NCI-H2196 (cell line): ENCODE data around the gene FZR1.
"Not testable (repeated sequence)": the region's sequence is repeated elsewhere in the genome, so short reads cannot be mapped to it uniquely, and the experiment has no call there.

Experiments
- DNase-seq: peaks from one replicate; lab custom pipeline; 2025; ENCODE audit not compliant: unreplicated experiment; lab: John Stamatoyannopoulos, UW

Gene FZR1

DNA sequence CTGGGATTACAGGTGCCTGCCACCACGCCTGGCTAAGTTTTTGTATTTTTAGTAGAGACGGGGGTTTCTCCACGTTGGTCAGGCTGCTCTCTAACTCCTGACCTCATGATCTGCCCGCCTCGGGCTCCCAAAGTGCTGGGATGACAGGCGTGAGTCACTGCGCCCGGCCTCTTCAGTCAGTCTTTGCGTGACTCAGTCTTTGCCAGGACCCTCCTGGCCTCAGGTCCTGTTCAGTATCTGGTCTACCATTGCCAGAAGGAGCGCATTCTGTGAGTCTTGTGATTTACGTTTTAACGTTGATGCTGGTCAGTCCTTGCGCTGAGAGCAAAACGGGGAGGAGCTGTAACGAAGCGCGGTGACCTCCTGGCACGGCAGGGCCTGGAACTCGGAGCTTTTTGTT lies 59.0 kb downstream of the FZR1 start:
- no peak for DNase-seq

DNA sequence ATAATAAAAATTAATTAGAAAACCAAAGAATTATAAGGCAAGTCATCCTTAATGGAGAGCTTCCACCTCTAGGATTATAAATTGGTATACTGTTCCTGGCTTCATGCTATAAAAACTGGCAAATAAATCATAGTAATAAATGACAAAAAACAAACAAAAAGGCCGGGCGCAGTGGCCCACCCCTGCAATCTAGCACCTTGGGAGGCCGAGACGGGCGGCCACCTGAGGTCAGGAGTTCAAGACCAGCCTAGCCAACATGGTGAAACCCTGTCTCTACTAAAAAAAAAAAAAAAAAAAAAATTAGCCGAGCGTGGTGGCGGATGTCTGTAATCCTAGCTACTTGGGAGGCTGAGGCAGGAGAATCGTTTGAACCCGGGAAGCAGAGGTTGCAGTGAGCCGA lies 63.9 kb downstream of the FZR1 start:
- not testable (repeated sequence) for DNase-seq

DNA sequence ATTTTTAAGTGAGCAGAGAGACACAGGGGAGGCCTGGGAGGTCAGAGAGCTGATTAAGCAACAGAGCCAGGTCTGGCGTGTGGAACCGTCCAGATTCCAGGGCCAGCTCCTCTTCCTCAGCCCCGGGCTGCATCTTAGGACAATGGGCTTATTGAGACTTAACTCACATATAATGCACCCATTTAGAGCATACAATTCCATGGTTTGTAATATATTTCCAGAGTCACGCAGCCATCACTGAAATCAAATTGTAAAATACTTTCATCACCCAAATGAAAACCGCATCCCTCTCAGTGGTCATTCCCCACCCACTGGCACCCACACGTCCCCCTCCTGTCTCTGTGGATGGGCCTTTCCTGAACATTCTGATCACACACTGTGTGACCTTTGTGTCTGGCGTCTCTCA lies 64.5 kb downstream of the FZR1 start:
- no peak for DNase-seq

DNA sequence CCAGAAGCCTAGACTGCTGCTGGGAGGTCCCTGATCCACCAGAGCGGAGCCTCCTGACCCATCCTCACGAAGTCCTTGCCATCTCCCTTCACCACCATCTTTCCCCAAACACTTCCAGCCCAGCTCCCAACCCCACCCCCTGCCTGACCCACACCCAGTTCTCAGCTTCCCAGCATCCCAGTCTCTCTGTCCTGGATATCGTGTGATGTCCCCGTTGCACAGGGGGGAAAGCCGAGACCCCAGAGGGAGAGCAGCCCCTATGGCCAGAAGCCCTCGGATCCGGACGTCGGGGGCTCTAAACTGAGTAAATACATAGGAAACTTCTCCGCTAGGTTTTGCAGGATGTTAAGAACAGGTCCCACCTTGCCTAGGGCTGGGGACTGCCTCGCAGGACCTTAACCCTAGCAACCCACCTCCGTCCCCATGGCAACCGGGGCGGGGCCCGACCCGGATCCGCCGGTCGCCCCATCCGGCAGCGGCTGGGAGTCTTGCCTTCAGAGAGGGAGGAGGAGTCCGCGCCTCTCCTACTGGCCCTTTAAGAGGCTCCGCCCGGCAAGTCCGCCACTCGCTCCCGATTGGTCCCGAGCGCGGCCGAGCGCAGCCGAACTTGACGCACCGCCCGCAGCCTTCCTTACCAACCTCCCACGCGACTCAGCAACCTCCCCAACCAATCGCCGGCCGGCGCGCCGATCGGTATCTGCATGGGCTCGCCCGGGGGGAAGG lies 66.2 kb downstream of the FZR1 start:
- DNase-seq = peak; percentile 99

DNA sequence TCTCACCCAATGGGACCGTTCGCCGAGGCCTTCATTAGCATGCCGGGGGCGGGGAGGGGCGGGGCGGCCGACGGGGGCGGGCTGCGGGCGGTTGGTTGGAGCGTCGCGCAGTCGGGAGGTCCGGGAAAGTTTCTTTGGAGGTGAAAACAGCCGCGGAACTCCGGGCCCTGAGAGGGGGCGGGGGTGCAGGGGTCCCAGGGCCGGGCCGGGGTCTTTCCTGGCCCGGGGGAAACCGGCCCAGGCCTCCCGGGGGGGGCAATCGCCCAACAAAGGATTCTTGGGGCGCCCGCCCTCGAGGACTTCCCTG lies 66.7 kb downstream of the FZR1 start, which contains the start of gene HMG20B:
HMG20B (plus strand) TSS at position 90 of the 307 bp plus-strand sequence. CDS start 366 bp downstream, outside the sequence.
- no peak for DNase-seq

DNA sequence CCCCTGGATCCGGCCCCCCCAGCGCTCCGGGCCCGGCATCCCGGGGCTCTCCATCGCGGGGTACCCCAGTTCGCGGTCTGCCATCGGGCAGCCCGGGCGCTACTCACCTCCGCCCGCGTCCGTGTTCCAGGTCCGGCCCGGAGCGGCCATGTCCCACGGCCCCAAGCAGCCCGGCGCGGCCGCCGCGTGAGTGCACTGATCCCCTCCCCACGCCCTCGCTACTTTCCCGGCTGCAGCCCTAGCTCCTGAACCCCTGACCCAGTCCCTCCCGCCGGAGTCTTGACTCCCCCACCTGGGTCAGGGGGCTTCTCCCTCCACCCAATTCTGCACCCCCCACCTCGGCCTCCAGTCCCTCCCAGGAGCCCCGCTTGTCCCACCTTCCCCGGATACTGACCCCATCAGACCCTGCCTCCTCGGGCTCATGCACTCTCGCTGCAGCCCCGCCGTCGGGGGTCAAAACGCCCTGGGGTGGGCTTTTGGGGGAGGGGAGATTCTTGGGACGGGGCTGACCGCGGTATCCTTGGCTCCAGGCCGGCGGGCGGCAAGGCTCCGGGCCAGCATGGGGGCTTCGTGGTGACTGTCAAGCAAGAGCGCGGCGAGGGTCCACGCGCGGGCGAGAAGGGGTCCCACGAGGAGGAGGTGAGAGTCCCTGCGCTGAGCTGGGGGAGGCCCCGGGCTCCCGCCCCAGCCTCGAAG lies 67.2 kb downstream of the FZR1 start:
- DNase-seq = no peak

DNA sequence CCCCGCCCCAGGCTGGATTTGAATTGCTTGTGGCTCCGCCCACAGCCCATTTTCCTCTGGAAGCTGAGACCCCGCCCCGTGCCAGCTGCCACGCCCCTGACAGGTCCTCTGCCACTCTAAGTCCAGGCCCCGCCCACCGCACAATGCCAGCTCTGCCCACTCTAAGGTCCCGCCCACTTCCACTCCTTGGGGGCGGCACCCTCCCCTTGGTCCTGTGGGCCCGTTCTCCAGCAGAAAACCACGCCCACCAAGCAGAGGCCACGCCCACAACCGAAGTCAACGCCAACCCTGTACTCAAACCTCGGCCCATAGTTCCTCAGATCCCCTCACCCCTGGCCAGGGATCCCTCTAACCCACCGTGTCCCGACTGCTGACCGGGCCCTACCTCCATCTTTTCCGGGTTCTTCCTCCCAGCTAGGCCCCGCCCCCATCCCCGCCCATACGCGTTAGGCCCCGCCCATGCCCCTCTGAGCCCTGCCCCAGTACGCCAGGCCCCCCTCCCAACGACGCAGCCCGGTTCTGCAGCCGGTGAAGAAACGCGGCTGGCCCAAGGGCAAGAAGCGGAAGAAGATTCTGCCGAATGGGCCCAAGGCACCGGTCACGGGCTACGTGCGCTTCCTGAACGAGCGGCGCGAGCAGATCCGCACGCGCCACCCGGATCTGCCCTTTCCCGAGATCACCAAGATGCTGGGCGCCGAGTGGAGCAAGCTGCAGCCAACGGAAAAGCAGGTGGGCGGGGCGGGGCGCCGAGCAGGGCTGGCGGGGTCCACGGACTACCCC lies 67.9 kb downstream of the FZR1 start:
- DNase-seq = peak; percentile 97

DNA sequence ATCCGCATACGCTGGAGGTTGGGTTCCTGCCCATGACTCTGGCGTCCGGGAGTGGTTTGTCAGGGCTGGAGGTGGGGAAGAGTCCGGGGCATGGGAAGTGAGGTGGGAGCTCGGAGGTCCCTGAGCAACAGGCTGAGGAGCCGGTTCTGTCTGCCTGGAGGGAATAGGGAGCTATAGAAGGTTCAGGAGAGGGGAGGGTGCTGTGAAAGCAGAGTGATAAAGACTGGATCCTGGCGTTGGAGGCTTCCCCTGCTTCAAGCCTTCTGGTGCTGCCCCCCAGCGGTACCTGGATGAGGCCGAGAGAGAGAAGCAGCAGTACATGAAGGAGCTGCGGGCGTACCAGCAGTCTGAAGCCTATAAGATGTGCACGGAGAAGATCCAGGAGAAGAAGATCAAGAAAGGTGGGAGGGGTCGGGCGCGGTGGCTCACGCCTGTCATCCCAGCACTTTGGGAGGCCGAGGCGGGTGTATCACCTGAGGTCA lies 69.2 kb downstream of the FZR1 start:
- DNase-seq = no peak

DNA sequence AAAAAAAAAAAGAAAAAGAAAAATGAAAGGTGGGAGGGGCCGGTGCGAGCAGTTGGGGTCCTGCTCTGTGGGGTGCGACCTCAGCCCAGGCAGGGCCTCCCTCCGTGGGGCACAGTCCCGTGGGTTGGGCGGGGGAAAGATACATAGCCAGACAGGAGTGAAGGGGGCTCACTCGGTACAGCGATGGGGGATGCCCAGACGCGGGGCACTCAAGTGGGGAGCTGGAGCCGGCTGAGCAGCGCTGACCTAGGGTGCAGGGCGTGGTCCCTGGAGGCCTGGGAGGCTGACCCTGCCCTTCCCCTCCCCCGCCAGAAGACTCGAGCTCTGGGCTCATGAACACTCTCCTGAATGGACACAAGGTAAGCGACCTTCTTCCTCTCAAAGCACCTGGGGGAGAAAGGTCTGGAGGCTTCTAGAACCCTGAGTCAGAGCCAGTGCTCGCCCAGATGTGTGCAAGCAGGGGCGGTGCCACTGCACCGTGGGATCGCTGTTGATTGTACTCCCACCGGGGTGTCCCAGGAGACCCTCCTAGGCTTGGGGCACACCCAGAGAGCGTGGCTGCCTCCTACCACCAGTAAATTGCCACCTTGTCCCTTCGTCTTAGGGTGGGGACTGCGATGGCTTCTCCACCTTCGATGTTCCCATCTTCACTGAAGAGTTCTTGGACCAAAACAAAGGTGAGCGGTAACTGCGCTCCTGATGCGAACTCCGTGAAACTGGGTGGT lies 70.0 kb downstream of the FZR1 start:
- DNase-seq = no peak

DNA sequence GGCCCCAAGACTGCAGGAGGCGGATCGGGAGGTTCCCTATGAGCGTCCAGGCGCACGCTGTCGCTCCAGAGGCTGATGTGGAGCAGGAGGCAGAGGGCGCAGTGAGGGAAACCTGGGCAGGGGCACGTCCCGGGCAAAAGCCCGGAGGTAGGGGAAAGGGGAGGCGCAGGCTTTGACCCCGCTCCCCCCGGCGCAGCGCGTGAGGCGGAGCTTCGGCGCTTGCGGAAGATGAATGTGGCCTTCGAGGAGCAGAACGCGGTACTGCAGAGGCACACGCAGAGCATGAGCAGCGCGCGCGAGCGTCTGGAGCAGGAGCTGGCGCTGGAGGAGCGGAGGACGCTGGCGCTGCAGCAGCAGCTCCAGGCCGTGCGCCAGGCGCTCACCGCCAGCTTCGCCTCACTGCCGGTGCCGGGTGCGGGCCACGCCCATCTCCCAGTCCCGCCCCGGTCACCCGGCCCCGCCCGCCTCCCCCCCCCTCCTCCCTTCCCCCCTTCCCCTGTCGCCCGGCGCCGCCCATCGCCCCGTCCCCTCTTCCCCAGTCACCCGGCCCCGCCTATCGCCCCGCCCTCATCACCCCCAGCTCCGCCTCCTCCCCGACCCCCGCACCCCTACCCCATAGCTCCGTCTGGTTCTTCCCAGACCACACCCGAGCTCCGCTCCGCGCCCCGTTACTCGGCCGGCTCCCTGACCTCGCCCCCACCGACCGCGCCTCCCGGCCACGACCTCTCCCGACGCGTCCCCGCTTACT lies 70.8 kb downstream of the FZR1 start:
- DNase-seq = no peak

DNA sequence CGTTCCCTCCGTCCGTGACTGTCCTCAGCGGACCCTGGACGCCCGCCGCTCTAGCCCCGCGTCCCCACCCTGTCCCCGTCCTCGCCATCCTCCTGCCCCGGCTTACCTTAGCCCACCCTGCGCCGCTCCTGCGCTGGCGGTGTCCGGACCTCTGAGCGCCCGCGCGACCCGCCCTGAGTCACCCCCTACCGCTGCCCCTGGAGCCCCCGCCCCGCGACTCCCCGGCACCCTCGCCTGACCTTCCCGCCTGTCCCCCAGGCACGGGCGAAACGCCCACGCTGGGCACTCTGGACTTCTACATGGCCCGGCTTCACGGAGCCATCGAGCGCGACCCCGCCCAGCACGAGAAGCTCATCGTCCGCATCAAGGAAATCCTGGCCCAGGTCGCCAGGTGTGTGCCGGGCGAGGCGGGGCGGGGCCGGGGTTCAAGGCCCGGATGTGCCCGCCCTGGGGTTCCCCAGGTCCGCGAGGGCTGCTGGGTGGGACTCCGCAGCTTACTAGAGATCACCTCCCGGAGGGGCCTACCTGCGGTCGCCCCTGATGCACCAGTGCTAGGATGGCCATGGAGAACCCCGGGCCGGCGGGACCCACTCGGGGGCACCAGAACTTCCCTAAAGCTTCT lies 71.7 kb downstream of the FZR1 start:
- DNase-seq = no peak

DNA sequence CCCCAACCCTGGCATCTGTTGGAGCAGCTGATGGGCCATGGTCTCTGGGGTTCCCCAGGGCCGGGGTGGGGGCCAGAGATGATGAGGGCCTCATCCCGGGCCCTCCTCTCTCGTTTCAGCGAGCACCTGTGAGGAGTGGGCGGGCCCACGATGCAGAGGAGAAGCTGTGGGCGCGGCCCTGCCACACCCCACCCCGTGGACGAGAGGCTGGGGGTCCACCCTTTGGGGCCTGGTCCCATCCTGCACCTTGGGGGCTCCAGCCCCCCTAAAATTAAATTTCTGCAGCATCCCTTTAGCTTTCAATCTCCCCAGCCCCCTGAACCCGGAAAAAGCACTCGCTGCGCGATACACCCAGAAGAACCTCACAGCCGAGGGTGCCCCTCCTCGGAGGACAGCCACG lies 72.3 kb downstream of the FZR1 start:
- no peak for DNase-seq

DNA sequence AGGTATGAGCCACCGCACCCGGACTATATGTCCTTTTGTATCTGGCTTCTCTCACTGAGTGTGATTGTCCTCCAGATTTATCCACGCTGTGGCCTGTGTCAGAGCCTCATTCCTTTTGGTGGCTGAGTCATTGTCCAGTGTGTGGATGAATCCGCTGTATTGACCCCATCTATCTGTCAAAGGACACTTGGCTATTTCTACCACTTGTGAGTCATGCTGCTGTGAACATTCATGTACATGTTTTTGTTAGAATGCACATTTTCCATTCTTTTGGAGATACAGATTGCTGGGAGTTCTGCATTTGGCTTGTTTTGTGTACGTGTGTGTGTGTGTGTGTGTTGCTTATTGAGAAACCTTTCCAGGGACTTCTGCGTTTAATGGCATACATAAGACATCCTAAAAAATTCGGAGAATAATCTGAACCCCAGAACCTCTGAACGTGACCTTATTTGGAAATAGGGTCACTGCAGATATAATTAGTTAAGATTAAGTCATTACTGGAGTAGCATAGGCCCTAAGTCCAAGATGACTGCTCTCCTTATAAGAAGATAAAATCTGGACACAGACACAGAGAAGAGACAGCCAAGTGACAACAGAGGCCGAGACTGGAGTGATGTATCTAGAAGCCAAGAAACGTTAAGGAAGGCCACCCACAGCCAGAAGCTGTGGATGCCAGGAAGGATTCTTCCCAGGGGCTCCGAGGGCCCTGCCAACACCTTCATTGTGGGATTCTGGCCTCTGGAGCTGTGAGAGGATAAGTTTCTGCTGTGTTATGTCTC lies 74.2 kb downstream of the FZR1 start:
- no peak for DNase-seq

DNA sequence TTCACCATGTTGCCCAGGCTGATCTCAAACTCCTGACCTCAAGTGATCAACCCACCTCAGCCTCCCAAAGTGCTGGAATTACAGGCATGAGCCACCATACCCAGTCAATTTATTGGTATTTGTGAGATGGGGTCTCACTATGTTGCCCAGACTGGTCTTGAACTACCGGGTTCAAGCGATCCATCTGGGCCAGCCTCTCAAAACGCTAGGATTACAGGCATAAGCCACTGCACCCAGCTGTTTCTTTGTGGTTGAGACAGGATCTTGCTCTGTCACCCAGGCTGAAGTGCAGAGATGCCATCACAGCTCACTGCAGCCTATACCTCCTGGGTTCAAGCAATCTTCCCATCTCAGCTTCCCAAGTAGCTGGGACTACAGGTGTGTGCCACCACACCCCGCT lies 75.7 kb downstream of the FZR1 start:
- DNase-seq = not testable (repeated sequence)

DNA sequence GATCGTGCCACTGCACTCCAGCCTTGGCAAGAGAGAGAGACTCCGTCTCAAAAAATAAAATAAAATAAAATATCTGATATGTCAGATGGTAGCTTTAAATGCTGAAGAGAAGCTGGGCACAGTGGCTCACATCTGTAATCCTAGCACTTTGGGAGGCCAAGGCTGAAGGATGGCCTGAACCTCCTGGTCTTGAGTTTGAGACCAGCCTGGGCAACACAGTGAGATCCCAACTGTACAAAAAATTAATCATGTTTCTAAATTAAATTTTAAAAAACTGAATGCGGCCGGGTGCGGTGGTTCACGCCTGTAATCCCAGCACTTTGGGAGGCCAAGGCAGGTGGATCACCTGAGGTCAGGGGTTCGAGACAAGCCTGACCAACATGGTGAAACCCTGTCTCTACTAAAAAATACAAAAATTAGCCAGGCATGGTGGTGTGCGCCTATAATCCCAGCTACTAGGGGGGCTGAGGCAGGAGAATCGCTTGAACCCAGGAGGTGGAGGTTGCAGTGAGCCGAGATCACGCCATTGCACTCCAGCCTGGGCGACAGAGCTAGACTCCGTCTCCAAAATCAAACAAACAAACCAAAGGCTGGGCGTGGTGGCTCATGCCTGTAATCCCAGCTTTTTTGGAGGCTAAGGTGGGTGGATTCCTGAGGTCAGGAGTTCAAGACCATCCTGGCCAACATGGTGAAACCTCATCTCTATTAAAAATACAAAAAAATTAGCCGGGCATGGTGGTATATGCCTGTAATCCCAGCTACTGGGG lies 78.1 kb downstream of the FZR1 start:
- not testable (repeated sequence) for DNase-seq

DNA sequence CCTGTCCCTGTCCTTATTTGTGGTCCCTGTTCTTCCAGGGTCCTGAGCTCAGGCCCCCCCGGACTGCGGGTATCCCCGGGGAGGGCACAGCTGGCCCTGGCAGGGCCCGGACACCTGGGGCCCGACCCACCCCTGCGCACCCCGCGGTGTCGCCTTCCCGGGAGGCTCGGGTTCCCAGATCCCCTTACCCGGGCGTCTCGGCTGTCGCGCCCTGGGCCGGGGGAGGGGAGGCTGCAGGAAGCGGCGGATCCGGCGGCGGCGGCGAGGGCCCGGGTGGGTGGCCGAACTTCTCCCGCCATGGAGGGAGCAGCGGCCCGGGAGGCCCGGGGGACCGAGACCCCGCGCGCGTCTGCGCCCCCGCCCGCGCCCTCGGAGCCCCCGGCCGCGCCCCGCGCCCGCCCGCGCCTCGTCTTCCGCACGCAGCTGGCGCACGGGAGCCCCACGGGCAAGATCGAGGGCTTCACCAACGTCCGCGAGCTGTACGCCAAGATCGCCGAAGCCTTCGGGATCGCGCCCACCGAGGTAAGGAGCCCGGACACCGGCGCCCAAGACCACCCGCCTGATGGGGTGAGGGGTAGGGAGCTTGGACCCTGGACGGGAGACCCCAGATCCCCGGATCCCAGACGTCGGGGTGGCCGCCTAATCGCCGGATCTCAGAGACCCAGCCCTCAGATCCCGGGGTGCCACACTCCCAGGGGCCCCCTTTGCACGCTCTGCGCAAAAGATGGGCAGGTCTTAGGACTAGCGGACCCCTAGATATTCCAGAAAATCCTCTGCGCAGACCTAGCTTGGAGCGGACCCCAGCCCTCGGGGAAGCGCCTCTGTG lies 79.4 kb downstream of the FZR1 start, which contains the start of gene GIPC3:
GIPC3 (plus strand) TSS at position 178 of the 826 bp plus-strand sequence; CDS start at position 298, 120 bp downstream.
- no peak for DNase-seq

DNA sequence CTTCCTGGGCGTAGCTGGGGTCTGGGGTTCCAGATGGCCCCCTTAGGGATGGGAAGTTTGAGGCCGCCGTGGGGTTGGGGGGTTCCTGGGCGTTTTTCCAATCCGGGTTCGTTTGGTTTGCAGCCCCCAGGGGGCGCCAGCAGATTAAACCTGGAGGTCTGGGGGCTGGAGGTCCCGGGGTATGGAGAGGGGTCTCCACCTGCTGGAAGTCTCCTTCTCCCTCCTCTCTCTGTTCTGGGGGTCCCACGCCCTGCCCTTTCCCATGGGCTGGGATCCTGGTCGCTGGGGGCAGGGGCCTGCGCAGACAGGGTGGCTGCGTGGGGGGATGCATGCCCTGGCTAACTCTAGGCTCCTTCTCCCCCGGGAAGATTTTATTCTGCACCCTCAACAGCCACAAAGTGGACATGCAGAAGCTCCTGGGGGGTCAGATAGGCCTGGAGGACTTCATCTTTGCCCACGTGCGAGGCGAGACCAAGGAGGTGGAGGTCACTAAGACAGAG lies 80.1 kb downstream of the FZR1 start:
- DNase-seq = peak; percentile 27
